Gastroesophageal sphincter (tissue), 4 donors: Measurements from ENCODE around the gene POMGNT2. TPM values are rescaled to one million over a fixed set of nuclear protein-coding genes. Genes with fewer than 3 reads are reported as not detected.

ENCODE experiments used
- ATAC-seq: fragments of 150-250 bp; one replicate; pipeline ENCODE4 v1.9.1; 2016; ENCODE audit warnings: mild to moderate bottlenecking, moderate library complexity
- H3K27ac ChIP-seq, 4 donors: fragments of 200-600 bp; sonication (generic) in 3 of 4; 1 replicate in 3 of 4; 2 replicates in 1 of 4; pipeline ENCODE4 v1.5.1; 2016 to 2019
- H3K27me3 ChIP-seq: fragments of 200-600 bp; sonication (generic); one replicate; pipeline ENCODE4 v1.5.1; 2019
- H3K36me3 ChIP-seq, 2 donors: fragments of 200-600 bp; sonication (generic); one replicate each; pipeline ENCODE4 v1.5.1; 2019; ENCODE audit warnings: control low read depth in 1 of 2
- H3K4me1 ChIP-seq, 3 donors: fragments of 200-600 bp; sonication (generic); 1 replicate in 2 of 3; 2 replicates in 1 of 3; pipeline ENCODE4 v1.5.1; 2016 to 2019; ENCODE audit warnings: control low read depth in 2 of 3
- H3K4me3 ChIP-seq, 2 donors: fragments of 200-600 bp; sonication (generic); one replicate each; pipeline ENCODE4 v1.5.1; 2019; ENCODE audit warnings: mild to moderate bottlenecking in 1 of 2, moderate library complexity in 1 of 2
- H3K9me3 ChIP-seq, 3 donors: fragments of 200-600 bp; sonication (generic); one replicate each; pipeline ENCODE4 v1.5.1; 2017 to 2019; ENCODE audit warnings: control low read depth in 2 of 3
- EP300 ChIP-seq: sonication (generic); formaldehyde crosslinking; IDR thresholded peaks from one replicate; pipeline ENCODE4 v1.6.1; 2017; ENCODE audit warnings: antibody characterized with exemption, mild to moderate bottlenecking
- POLR2A ChIP-seq, 2 donors: fragments of 450-650 bp; IDR thresholded peaks; one replicate each; pipeline ENCODE4 v1.6.1; 2017; ENCODE audit warnings: antibody characterized with exemption in 2 of 2, mild to moderate bottlenecking in 2 of 2, moderate library complexity in 1 of 2
- POLR2AphosphoS5 ChIP-seq: sonication (generic); formaldehyde crosslinking; IDR thresholded peaks from one replicate; pipeline ENCODE4 v1.6.1; 2017; ENCODE audit warnings: antibody characterized with exemption
- WGBS, 2 donors: methylation state at CpG; one replicate each; pipeline ENCODE4 v1.1.5; 2018; ENCODE audit warnings: low coverage in 1 of 2; 5-methylcytosine and 5-hydroxymethylcytosine counted together
- total RNA-seq, 4 donors: library from RNA; depleted of rRNA; stranded (reverse); fragments of >200 nt; gene quantifications; one replicate each; pipeline ENCODE4 v1.1.0, GENCODE V29; 2016
- TF ChIP-seq, protein P1 (sequence below), 4 experiments: fragments of 200-600 bp in 2 of 4; fragments of 450-650 bp in 2 of 4; sonication (generic) in 1 of 4; IDR thresholded peaks; one replicate each; pipeline ENCODE4 v1.5.1; 2017 to 2019; ENCODE audit warnings: antibody characterized with exemption in 4 of 4, mild to moderate bottlenecking in 2 of 4, moderate library complexity in 2 of 4

Gene POMGNT2
- total RNA-seq, 4 donors from 2014 or later, result 23.9 to 39.7 (median 34.9) TPM

DNA sequence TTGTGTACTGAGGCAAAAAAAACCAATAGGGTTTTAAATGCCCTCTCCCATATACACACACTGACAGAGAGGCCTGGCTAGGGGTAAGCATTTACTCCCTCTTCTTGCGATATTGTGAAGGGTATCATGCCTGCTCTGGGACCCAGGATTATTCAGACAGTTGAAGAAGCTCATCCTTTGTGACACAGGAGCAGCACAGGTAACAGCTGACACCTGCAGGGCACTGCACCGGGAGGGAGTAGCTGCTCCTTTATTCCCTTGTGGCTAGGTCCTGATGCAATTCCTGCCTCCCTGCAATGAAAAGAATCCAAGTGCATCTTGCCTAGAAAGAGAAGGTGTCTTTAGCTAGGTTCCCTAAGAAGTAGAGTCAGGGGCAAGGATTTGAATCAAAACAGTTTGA lies 23.4 kb downstream of the POMGNT2 start:
- H3K27me3 ChIP-seq, result no peaks in the 10 kb centered on the region
- no peak overlapping the region for H3K4me3 ChIP-seq
- no peaks in the 10 kb centered on the region for H3K9me3 ChIP-seq
- no peak for ATAC-seq
- WGBS, 2 donors, result 90% methylated on average over 2 of the region's 2 CpGs; no CpG with 5 or more reads in 1 of the 2 donors
- H3K36me3 ChIP-seq, result peaks cover 0 to 55% of the 10 kb centered on the region in 2 donors
- H3K4me1 ChIP-seq, result peaks cover 0 to 13% (median 0%) of the 10 kb centered on the region in 3 donors
- no peak overlapping the region for H3K27ac ChIP-seq
- TF ChIP-seq, protein P1, sequence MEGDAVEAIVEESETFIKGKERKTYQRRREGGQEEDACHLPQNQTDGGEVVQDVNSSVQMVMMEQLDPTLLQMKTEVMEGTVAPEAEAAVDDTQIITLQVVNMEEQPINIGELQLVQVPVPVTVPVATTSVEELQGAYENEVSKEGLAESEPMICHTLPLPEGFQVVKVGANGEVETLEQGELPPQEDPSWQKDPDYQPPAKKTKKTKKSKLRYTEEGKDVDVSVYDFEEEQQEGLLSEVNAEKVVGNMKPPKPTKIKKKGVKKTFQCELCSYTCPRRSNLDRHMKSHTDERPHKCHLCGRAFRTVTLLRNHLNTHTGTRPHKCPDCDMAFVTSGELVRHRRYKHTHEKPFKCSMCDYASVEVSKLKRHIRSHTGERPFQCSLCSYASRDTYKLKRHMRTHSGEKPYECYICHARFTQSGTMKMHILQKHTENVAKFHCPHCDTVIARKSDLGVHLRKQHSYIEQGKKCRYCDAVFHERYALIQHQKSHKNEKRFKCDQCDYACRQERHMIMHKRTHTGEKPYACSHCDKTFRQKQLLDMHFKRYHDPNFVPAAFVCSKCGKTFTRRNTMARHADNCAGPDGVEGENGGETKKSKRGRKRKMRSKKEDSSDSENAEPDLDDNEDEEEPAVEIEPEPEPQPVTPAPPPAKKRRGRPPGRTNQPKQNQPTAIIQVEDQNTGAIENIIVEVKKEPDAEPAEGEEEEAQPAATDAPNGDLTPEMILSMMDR (IDR thresholded peaks at IDR 0.05), result no peak
- no peak for TF ChIP-seq POLR2A (IDR thresholded peaks at IDR 0.05)
- TF ChIP-seq EP300, result no peak
- TF ChIP-seq POLR2AphosphoS5, result no peak

DNA sequence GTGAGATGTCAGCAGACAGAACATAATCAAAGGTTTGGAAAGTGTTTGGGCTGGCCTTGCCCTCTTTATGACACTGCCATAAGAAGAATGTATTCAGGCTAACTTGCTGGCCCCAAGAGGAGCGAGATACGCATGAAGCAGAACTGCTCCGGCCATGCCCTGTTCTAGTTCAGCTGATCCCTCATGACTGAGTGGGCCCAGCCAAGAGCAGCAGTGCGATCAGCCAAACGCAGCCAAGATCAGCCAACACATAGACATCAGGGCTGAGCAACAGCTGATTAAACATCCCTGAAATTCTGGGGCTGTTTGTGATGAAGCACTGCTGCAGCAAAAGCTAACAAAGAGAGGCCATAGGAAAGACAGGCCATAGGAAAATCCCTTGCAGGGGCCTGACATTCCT lies 24.1 kb downstream of the POMGNT2 start:
- no peak for TF ChIP-seq POLR2AphosphoS5
- TF ChIP-seq, protein P1 (IDR thresholded peaks at IDR 0.05), result no peak
- TF ChIP-seq POLR2A (IDR thresholded peaks at IDR 0.05), result no peak
- no peak for TF ChIP-seq EP300
- Histone ChIP-seq H3K4me3 (no peak overlapping the region), H3K36me3 (peaks cover 0 to 55% of the 10 kb centered on the region in 2 donors), H3K9me3 (no peaks in the 10 kb centered on the region), H3K27me3 (no peaks in the 10 kb centered on the region), H3K27ac (no peak overlapping the region), H3K4me1 (peaks cover 0 to 7% (median 0%) of the 10 kb centered on the region in 3 donors)
- ATAC-seq, result no peak
- 40% methylated on average over 1 of the region's 5 CpGs; no CpG with 5 or more reads in 1 of the 2 donors for WGBS, 2 donors

DNA sequence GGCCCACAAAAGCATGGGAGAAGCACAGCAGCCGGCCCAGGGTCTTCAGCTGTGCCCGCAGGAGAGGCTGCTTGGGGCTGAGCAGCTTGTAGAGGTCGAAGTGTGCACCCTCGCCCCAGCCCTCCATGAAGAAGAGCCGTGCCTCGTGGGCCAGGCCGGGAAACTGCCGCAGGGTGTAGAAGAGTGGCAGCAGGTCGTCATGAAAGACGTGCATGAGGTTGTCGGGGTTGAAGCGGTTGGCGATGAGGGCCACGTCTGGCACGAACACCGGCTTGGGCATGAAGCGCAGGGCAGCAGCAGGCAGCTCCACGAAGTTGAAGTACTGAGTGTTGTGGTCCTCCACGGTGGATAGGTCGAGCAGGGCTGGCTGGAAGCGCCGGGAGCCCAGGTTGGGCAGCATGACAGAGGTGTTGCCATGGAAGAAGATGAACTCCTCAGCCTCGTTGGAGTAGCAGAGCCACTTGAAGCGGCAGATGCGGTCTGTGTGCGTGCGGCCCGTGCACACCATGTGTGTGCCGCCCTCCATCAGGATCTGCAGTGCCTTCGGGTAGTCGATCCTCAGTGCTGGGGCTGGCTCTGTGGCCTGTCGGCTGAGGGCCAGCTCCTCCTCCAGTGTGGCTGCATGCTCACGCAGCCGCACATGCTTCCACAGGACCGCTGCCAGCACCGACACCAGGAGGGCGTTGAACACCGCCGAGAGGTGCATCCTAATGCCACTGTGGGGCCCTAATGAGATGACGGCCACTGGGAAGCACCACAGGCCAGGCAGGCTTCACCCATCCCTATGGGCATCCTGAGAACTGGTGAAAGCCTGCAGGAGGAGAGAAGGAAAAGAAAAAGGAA lies 24.9 kb downstream of the POMGNT2 start:
- no peak for ATAC-seq
- TF ChIP-seq, protein P1 (IDR thresholded peaks at IDR 0.05), result no peak
- TF ChIP-seq POLR2AphosphoS5 (no peak), EP300 (no peak), POLR2A (IDR thresholded peaks at IDR 0.05) (no peak)
- H3K27me3 ChIP-seq, result no peaks in the 10 kb centered on the region
- no peak overlapping the region for H3K4me3 ChIP-seq
- no peak overlapping the region for H3K27ac ChIP-seq
- H3K4me1 ChIP-seq, result peaks cover 0 to 7% (median 0%) of the 10 kb centered on the region in 3 donors
- WGBS, 2 donors, result 100% methylated on average over 5 of the region's 40 CpGs; no CpG with 5 or more reads in 1 of the 2 donors
- no peaks in the 10 kb centered on the region for H3K9me3 ChIP-seq
- H3K36me3 ChIP-seq, result peaks cover 0 to 55% of the 10 kb centered on the region in 2 donors

DNA sequence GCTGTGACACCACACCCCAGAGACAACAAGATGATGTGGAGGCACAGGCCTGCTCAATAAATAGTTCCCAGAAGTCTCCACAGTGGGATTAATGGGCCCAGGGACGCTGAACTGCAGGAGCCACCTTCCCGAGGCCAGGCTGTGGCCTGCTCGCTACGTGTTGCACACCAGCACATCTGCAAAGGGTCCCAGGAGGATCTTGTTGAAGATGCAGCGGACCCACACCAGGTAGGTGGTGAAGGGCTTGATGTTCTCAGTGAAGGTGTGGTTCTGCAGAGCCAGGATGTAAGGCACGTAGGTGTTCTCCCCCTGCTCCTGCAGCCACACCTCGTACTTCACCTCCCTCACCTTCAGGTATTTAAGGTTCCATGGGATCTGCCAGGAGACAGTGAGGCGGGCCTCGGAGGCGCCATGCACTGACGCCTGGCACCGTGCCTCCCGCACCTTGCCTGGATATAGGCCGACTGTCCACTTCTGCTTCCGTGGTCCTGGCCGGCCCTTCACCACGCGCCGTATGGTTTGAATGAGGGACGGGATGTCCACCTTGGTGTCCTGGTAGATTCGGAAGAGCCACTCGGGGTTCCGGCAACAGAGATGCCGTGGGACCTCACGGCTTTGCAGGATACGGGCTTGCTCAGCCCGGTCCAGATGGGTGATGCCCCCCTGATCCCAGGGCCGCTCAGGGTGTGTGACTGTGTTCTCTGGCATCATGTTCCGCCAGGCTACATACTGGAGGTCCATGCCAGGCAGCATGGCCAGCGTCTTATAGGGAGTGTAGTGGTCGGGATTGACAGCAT lies 26.1 kb downstream of the POMGNT2 start:
- peaks cover 0 to 19% (median 0%) of the 10 kb centered on the region in 3 donors for H3K4me1 ChIP-seq
- no peak overlapping the region for H3K27ac ChIP-seq
- no peak for TF ChIP-seq POLR2AphosphoS5
- no peak for TF ChIP-seq POLR2A (IDR thresholded peaks at IDR 0.05)
- no peak for TF ChIP-seq EP300
- TF ChIP-seq, protein P1 (IDR thresholded peaks at IDR 0.05), result no peak
- no peak overlapping the region for H3K4me3 ChIP-seq
- H3K27me3 ChIP-seq, result no peaks in the 10 kb centered on the region
- ATAC-seq, result no peak
- H3K36me3 ChIP-seq, result peaks cover 0 to 55% of the 10 kb centered on the region in 2 donors
- no peaks in the 10 kb centered on the region for H3K9me3 ChIP-seq
- WGBS, 2 donors, result 84 to 100% methylated on average over 2 to 3 of the region's 31 CpGs
